Suprapubic skin (tissue), 4 donors: Measurements from ENCODE around the gene RFC1. TPM values are rescaled to one million over a fixed set of nuclear protein-coding genes. Genes with fewer than 3 reads are reported as not detected.

Experiments used
- DNase-seq, 2 donors: peaks; one replicate each; pipeline ENCODE4 v3.0.0-alpha.2; 2019; ENCODE audit warnings: low spot score in 2 of 2
- H3K27ac ChIP-seq: fragments of 200-600 bp; sonication (generic); one replicate; pipeline ENCODE4 v1.5.1; 2019
- H3K27me3 ChIP-seq: fragments of 200-600 bp; sonication (generic); one replicate; pipeline ENCODE4 v1.5.1; 2019
- H3K36me3 ChIP-seq: fragments of 200-600 bp; sonication (generic); one replicate; pipeline ENCODE4 v1.5.1; 2019
- H3K4me1 ChIP-seq: fragments of 200-600 bp; sonication (generic); one replicate; pipeline ENCODE4 v1.5.1; 2019
- H3K4me3 ChIP-seq: fragments of 200-600 bp; sonication (generic); one replicate; pipeline ENCODE4 v1.5.1; 2019; ENCODE audit warnings: mild to moderate bottlenecking
- H3K9me3 ChIP-seq: fragments of 200-600 bp; sonication (generic); one replicate; pipeline ENCODE4 v1.5.1; 2019
- CTCF ChIP-seq, 2 donors: fragments of 200-600 bp in 1 of 2; fragments of 450-650 bp in 1 of 2; sonication (generic) in 1 of 2; IDR thresholded peaks; one replicate each; pipeline ENCODE4 v1.5.1; 2016 to 2019; ENCODE audit warnings: antibody characterized with exemption in 2 of 2, mild to moderate bottlenecking in 1 of 2, moderate library complexity in 1 of 2
- EP300 ChIP-seq: sonication (generic); formaldehyde crosslinking; IDR thresholded peaks from one replicate; pipeline ENCODE4 v1.6.1; 2017; ENCODE audit warnings: antibody characterized with exemption
- POLR2A ChIP-seq, 2 donors: fragments of 450-650 bp; IDR thresholded peaks; one replicate each; pipeline ENCODE4 v1.6.1; 2017; ENCODE audit warnings: antibody characterized with exemption in 2 of 2, mild to moderate bottlenecking in 2 of 2, moderate library complexity in 2 of 2
- POLR2AphosphoS5 ChIP-seq, 3 donors: sonication (generic); formaldehyde crosslinking; IDR thresholded peaks; one replicate each; pipeline ENCODE4 v1.6.1; 2017; ENCODE audit warnings: antibody characterized with exemption in 3 of 3
- WGBS: methylation state at CpG from one replicate; pipeline ENCODE4 v1.1.5; 2018; 5-methylcytosine and 5-hydroxymethylcytosine counted together
- total RNA-seq, 4 donors: library from RNA; depleted of rRNA; stranded (reverse); fragments of >200 nt; gene quantifications; one replicate each; pipeline ENCODE4 v1.1.0, GENCODE V29; 2016

The RFC1 gene
- total RNA-seq, 4 donors from 2014 or later: 24.9 to 40.1 (median 27.0) TPM

DNA sequence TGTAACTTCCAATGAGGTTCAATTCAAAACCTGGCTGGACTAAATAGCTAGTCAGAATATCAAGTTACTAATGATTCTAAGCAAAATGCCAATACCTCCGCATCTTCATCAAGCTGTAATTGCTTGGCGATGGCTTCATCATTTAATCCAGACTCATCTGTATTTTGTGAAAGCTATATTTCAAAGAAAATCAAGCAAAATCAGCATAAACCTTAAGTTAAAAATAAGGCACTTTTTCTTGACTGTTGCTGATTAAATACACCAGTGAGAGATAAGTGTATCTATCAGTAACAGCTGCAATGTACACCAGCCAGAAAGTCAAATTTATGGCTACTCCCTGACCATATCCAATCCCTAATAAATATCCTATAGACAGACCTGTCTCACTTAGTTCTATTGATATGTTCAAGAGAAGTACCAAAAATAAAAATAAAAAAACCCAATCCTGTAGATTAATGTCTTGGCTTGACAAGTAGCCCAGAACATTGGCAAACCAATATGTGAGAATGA lies 39.6 kb downstream of the RFC1 start:
- H3K27ac ChIP-seq: no peak overlapping the region
- H3K27me3 ChIP-seq: no peaks in the 10 kb centered on the region
- no peak for DNase-seq
- H3K9me3 ChIP-seq: no peaks in the 10 kb centered on the region
- WGBS: 100% methylated on average over 2 of the region's 2 CpGs
- H3K4me1 ChIP-seq: no peaks in the 10 kb centered on the region
- no peak overlapping the region for H3K4me3 ChIP-seq
- peaks cover 20% of the 10 kb centered on the region for H3K36me3 ChIP-seq
- TF ChIP-seq POLR2AphosphoS5 (IDR thresholded peaks at IDR 0.05) (no peak), CTCF (IDR thresholded peaks at IDR 0.05) (no peak), POLR2A (IDR thresholded peaks at IDR 0.05) (no peak), EP300 (no peak)

- H3K4me3 ChIP-seq: no peak overlapping the region
- TF ChIP-seq EP300 (no peak), POLR2A (IDR thresholded peaks at IDR 0.05) (no peak), POLR2AphosphoS5 (IDR thresholded peaks at IDR 0.05) (no peak), CTCF (IDR thresholded peaks at IDR 0.05) (no peak)
- 93% methylated on average over 4 of the region's 4 CpGs for WGBS
- DNase-seq: no peak
- H3K27ac ChIP-seq: no peak overlapping the region
- H3K36me3 ChIP-seq: peaks cover 25% of the 10 kb centered on the region
- H3K27me3 ChIP-seq: no peaks in the 10 kb centered on the region
- no peaks in the 10 kb centered on the region for H3K9me3 ChIP-seq
- no peaks in the 10 kb centered on the region for H3K4me1 ChIP-seq
These were observed 41.1 kb downstream of the RFC1 start for GRCh38 chr4:39324897-39325613.

DNA sequence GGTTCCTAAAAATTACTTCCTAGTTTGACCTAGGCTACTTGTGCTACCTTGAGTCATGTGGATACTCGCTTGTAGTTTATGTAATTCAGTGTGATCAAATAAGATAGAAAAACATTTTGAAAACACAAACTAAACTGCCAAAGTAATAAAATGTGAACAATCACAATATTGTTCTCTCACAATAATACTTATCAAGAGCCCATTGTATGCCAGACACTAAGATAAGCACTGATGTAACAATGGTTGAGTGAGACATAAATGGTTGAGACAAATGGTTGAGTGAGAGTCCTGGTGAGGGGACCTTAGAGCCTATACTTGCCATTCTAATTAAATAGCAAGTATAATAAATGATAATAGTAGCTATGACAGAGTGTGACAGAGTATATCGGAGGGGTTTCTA lies 41.7 kb downstream of the RFC1 start:
- no peaks in the 10 kb centered on the region for H3K4me1 ChIP-seq
- no peaks in the 10 kb centered on the region for H3K27me3 ChIP-seq
- no peaks in the 10 kb centered on the region for H3K9me3 ChIP-seq
- no peak for TF ChIP-seq CTCF (IDR thresholded peaks at IDR 0.05)
- TF ChIP-seq POLR2A (IDR thresholded peaks at IDR 0.05): no peak
- 92% methylated on average over 2 of the region's 2 CpGs for WGBS
- H3K27ac ChIP-seq: no peak overlapping the region
- H3K4me3 ChIP-seq: no peak overlapping the region
- no peak for DNase-seq
- peaks cover 25% of the 10 kb centered on the region for H3K36me3 ChIP-seq

- no peak for DNase-seq
- Histone ChIP-seq H3K9me3 (no peaks in the 10 kb centered on the region), H3K4me3 (no peak overlapping the region), H3K27ac (no peak overlapping the region), H3K27me3 (no peaks in the 10 kb centered on the region), H3K36me3 (peaks cover 25% of the 10 kb centered on the region), H3K4me1 (no peaks in the 10 kb centered on the region)
- TF ChIP-seq POLR2AphosphoS5 (IDR thresholded peaks at IDR 0.05) (no peak), POLR2A (IDR thresholded peaks at IDR 0.05) (no peak), CTCF (IDR thresholded peaks at IDR 0.05) (no peak), EP300 (no peak)
- WGBS: 90% methylated on average over 1 of the region's 1 CpG
These were observed 42.3 kb downstream of the RFC1 start for GRCh38 chr4:39323821-39324220.

- Histone ChIP-seq H3K9me3 (no peaks in the 10 kb centered on the region), H3K27ac (no peak overlapping the region), H3K4me1 (no peaks in the 10 kb centered on the region), H3K27me3 (no peaks in the 10 kb centered on the region), H3K36me3 (peaks cover 34% of the 10 kb centered on the region), H3K4me3 (no peak overlapping the region)
- DNase-seq: no peak
- TF ChIP-seq CTCF (IDR thresholded peaks at IDR 0.05): no peak
- no peak for TF ChIP-seq EP300
- no peak for TF ChIP-seq POLR2AphosphoS5 (IDR thresholded peaks at IDR 0.05)
- no peak for TF ChIP-seq POLR2A (IDR thresholded peaks at IDR 0.05)
These were observed 45.6 kb downstream of the RFC1 start for GRCh38 chr4:39320381-39321115.
